HepG2 (cell line): ENCODE measurements around the gene LGALS4.

Experiments
- CTCF ChIP-seq: sonication (generic); formaldehyde crosslinking; IDR thresholded peaks from 2 replicates; pipeline ENCODE4 v1.5.0; 2020; ENCODE audit warnings: mild to moderate bottlenecking, missing genetic modification reagents, moderate library complexity
- EP300 ChIP-seq, 3 experiments: sonication (generic) in 1 of 3; formaldehyde crosslinking in 1 of 3; IDR thresholded peaks; 2 replicates each; pipeline versions ENCODE4 v1.5.1 to v1.6.1; 2011 to 2020; ENCODE audit warnings: low read depth in 2 of 3, low read length in 2 of 3, borderline replicate concordance in 1 of 3, improper control_type of control experiment in 1 of 3, mild to moderate bottlenecking in 1 of 3, missing genetic modification reagents in 1 of 3, moderate library complexity in 1 of 3
- HHEX ChIP-seq: IDR thresholded peaks from 2 replicates; pipeline ENCODE4 v1.6.1; 2016; ENCODE audit warnings: control low read depth
- JARID2 ChIP-seq: sonication (generic); formaldehyde crosslinking; IDR thresholded peaks from 2 replicates; pipeline ENCODE4 v1.8.1; 2023; ENCODE audit warnings: missing genetic modification reagents, inconsistent platforms; ENCODE audit not compliant: insufficient replicate concordance
- MXI1 ChIP-seq: IDR thresholded peaks from 3 replicates; pipeline ENCODE4 v1.6.1; 2012; ENCODE audit warnings: low read depth, low read length, inconsistent platforms, borderline replicate concordance
- TF ChIP-seq, protein P1 (sequence below): sonication (generic); formaldehyde crosslinking; IDR thresholded peaks from 2 replicates; pipeline ENCODE4 v1.4.0; 2020; ENCODE audit warnings: missing genetic modification reagents, borderline replicate concordance

GRCh38 chr19:38793671-38794070 lies 19.1 kb downstream of the LGALS4 start:
- no peak for TF ChIP-seq MXI1
- TF ChIP-seq HHEX (CRISPR knock-in tag): no peak
- TF ChIP-seq, protein P1, sequence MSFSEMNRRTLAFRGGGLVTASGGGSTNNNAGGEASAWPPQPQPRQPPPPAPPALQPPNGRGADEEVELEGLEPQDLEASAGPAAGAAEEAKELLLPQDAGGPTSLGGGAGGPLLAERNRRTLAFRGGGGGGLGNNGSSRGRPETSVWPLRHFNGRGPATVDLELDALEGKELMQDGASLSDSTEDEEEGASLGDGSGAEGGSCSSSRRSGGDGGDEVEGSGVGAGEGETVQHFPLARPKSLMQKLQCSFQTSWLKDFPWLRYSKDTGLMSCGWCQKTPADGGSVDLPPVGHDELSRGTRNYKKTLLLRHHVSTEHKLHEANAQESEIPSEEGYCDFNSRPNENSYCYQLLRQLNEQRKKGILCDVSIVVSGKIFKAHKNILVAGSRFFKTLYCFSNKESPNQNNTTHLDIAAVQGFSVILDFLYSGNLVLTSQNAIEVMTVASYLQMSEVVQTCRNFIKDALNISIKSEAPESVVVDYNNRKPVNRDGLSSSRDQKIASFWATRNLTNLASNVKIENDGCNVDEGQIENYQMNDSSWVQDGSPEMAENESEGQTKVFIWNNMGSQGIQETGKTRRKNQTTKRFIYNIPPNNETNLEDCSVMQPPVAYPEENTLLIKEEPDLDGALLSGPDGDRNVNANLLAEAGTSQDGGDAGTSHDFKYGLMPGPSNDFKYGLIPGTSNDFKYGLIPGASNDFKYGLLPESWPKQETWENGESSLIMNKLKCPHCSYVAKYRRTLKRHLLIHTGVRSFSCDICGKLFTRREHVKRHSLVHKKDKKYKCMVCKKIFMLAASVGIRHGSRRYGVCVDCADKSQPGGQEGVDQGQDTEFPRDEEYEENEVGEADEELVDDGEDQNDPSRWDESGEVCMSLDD: no peak
- TF ChIP-seq JARID2 (CRISPR knock-in tag): no peak
- no peak for TF ChIP-seq EP300 (IDR thresholded peaks at IDR 0.05; ENCODE audit: low read depth in 2 of 2, low read length in 2 of 2)
- no peak for TF ChIP-seq EP300 (CRISPR knock-in tag; IDR thresholded peaks at IDR 0.05; ENCODE audit: borderline replicate concordance)
- no peak for TF ChIP-seq CTCF (CRISPR knock-in tag)
